HL-60/S4 treated with phorbol 12-myristate 13-acetate at 8.2 ng/mL for 4 days and 3 days (cell line): Measurements from ENCODE around the gene PRKCI.
"Not testable (repeated sequence)": the region's sequence is repeated elsewhere in the genome, so short reads cannot be mapped to it uniquely, and the experiment has no call there.

Experiments used
- in situ Hi-C: fragments of 300-500 bp; cut with MboI; formaldehyde crosslinking; loops from 2 replicates; pipeline ENCODE4 v1.15.0; 2022; ENCODE audit warnings: low sequenced_read_pairs

Gene PRKCI

GRCh38 chr3:170338690-170339340 lies 116.6 kb downstream of the PRKCI start:
- in situ Hi-C loops, result no loop called here

- in situ Hi-C loops, result not testable (repeated sequence)
Measured at GRCh38 chr3:170342273-170342672, 120.0 kb downstream of the PRKCI start.

GRCh38 chr3:170343859-170344258 lies 121.6 kb downstream of the PRKCI start:
- in situ Hi-C loops, result not testable (repeated sequence)

GRCh38 chr3:170344971-170345370 lies 122.7 kb downstream of the PRKCI start:
- in situ Hi-C loops, result no loop called here

- in situ Hi-C loops, result no loop called here
Measured at GRCh38 chr3:170346481-170347392, 124.5 kb downstream of the PRKCI start.

GRCh38 chr3:170350515-170351413 lies 128.5 kb downstream of the PRKCI start:
- in situ Hi-C loops, result no loop called here

- in situ Hi-C loops, result no loop called here
Measured at GRCh38 chr3:170352936-170353335, 130.7 kb downstream of the PRKCI start.

- in situ Hi-C loops, result no loop called here
Measured at GRCh38 chr3:170353485-170353884, 131.3 kb downstream of the PRKCI start.

- in situ Hi-C loops, result no loop called here
Measured at GRCh38 chr3:170354760-170355159, 132.5 kb downstream of the PRKCI start.
